ENCODE results near the gene PRTG. TPM values are rescaled to one million over a fixed set of nuclear protein-coding genes. Genes with fewer than 3 reads are reported as not detected.
"Not testable (repeated sequence)": the region's sequence is repeated elsewhere in the genome, so short reads cannot be mapped to it uniquely, and the experiment has no call there.

Gene PRTG
- polyA plus RNA-seq, 3 donors, result not detected

GRCh38 chr15:55734641-55735040 lies 8.3 kb downstream of the PRTG start:
- Histone ChIP-seq H3K27ac (ENCODE audit: low read depth in 1 of 2, low read length in 2 of 2) (no peak overlapping the region), H4K20me1 (ENCODE audit: insufficient read depth, low read length) (no peaks in the 10 kb centered on the region), H3K27me3 (ENCODE audit: control insufficient read depth in 2 of 2, insufficient read depth in 2 of 2, low read length in 2 of 2) (peaks cover 15 to 21% of the 10 kb centered on the region in 2 donors), H3K4me2 (replicated peaks; ENCODE audit: extremely low read depth, low read length, poor library complexity, severe bottlenecking) (no peak overlapping the region), H3K4me3 (replicated peaks in 1 of 3; ENCODE audit: low read depth in 2 of 3, low read length in 3 of 3) (no peak overlapping the region), H3K4me1 (ENCODE audit: control insufficient read depth in 1 of 2, insufficient read depth in 2 of 2, low read length in 2 of 2) (no peaks in the 10 kb centered on the region), H2AFZ (ENCODE audit: insufficient read depth, low read depth, low read length, poor library complexity, severe bottlenecking) (no peak overlapping the region), H3K9me3 (replicated peaks in 1 of 2; ENCODE audit: control insufficient read depth in 1 of 2, insufficient read depth in 1 of 2, low read length in 2 of 2) (no peaks in the 10 kb centered on the region), H3K9ac (ENCODE audit: insufficient read depth, low read length, poor library complexity, severe bottlenecking) (no peak overlapping the region), H3K79me2 (ENCODE audit: insufficient read depth, low read length) (no peaks in the 10 kb centered on the region), H3K36me3 (replicated peaks in 1 of 2; ENCODE audit: control insufficient read depth in 1 of 2, insufficient read depth in 2 of 2, low read length in 2 of 2) (no peaks in the 10 kb centered on the region)
- intact Hi-C loops (cut with micrococcal nuclease), result no loop called here
- peaks cover 11 to 35% (median 23%) of the 10 kb centered on the region in 3 donors for H3K27me3 Mint-ChIP-seq (ENCODE audit: low read depth in 3 of 3)
- no CpG with 5 or more reads among the region's 2 CpGs for WGBS (ENCODE audit: insufficient coverage)
- DNase-seq, result no peak
- H3K27ac Mint-ChIP-seq, result no peak overlapping the region
- peaks cover 0 to 2% (median 0%) of the 10 kb centered on the region in 7 donors for H3K9me3 Mint-ChIP-seq
- TF ChIP-seq CTCF (IDR thresholded peaks at IDR 0.05), result no peak
- H3K4me3 Mint-ChIP-seq, result peak overlapping the region in 1 of 2 donors; percentile 21
- no peaks in the 10 kb centered on the region for H3K4me1 Mint-ChIP-seq
- H3K36me3 Mint-ChIP-seq, result no peaks in the 10 kb centered on the region

DNA sequence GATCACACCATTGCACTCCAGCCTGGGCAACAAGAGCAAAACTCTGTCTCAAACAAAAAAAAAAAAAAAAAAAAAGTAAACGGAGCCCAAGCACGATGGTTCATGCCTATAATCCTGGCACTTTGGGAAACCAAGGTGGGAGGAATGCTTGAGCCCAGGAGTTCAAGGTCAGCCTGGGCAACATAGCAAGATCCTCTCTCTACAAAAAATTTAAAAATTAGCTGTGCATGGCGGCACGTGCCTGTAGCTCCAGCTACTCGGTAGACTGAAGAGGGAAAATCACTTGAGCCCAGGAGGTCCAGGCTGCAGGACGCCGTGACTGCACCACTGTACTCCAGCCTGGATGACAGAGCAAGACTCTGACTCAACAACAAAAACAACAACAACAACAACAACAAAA lies 9.5 kb downstream of the PRTG start:
- DNase-seq; H3K27ac Mint-ChIP-seq; H3K9ac ChIP-seq (ENCODE audit: insufficient read depth, low read length, poor library complexity, severe bottlenecking); H3K4me1 Mint-ChIP-seq; H3K4me2 ChIP-seq (replicated peaks; ENCODE audit: extremely low read depth, low read length, poor library complexity, severe bottlenecking); H3K4me3 ChIP-seq (replicated peaks in 1 of 3; ENCODE audit: low read depth in 2 of 3, low read length in 3 of 3); H3K9me3 Mint-ChIP-seq; intact Hi-C loops (cut with micrococcal nuclease); H4K20me1 ChIP-seq (ENCODE audit: insufficient read depth, low read length); H3K27ac ChIP-seq (ENCODE audit: low read depth in 1 of 2, low read length in 2 of 2); H3K36me3 ChIP-seq (replicated peaks in 1 of 2; ENCODE audit: control insufficient read depth in 1 of 2, insufficient read depth in 2 of 2, low read length in 2 of 2); H3K4me3 Mint-ChIP-seq; H3K9me3 ChIP-seq (replicated peaks in 1 of 2; ENCODE audit: control insufficient read depth in 1 of 2, insufficient read depth in 1 of 2, low read length in 2 of 2); H2AFZ ChIP-seq (ENCODE audit: insufficient read depth, low read depth, low read length, poor library complexity, severe bottlenecking); H3K4me1 ChIP-seq (ENCODE audit: control insufficient read depth in 1 of 2, insufficient read depth in 2 of 2, low read length in 2 of 2); H3K36me3 Mint-ChIP-seq; H3K79me2 ChIP-seq (ENCODE audit: insufficient read depth, low read length): not testable (repeated sequence)
- H3K27me3 Mint-ChIP-seq (ENCODE audit: low read depth in 3 of 3), result peaks cover under 1 to 26% (median 13%) of the 10 kb centered on the region in 3 donors
- WGBS (ENCODE audit: insufficient coverage), result 67% methylated on average over 1 of the region's 7 CpGs
- H3K27me3 ChIP-seq (ENCODE audit: control insufficient read depth in 2 of 2, insufficient read depth in 2 of 2, low read length in 2 of 2), result peaks cover 5 to 14% of the 10 kb centered on the region in 2 donors
